Measurements from ENCODE around the gene DRD5.
"Not testable (repeated sequence)": the region's sequence is repeated elsewhere in the genome, so short reads cannot be mapped to it uniquely, and the experiment has no call there.

The DRD5 gene

DNA sequence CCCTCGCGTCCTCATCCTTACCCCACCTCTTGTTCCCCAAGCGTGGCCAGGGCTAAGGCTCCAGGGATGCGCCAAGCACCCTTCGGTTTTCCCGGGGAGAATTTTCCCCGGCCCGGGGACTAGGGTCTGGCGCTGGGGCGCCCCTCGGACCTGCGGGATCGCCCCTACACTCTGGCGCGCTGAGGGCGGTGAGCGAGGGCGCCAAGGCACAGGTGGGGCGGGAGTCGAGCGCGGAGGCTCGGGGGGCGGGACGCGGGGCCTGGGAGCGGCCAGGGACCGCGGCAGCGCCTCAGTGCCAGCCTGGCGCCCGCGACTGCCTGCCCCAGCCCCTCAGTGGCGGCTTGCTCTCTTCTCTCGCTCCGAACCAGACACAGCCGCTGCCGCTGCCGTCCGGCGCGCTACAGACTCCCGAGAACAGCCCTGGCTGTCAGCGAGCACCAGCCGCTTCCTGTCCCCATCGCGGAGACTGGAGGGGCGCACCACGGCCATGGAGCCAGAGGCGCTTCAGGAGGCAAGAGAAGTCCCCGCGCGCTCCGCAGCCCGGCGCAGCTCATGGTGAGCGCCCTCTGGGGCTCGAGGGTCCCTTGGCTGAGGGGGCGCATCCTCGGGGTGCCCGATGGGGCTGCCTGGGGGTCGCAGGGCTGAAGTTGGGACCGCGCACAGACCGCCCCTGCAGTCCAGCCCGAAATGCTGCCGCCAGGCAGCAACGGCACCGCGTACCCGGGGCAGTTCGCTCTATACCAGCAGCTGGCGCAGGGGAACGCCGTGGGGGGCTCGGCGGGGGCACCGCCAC is at the start of gene DRD5:
Gene DRD5 (plus strand): TSS at position 292 of the 793 bp plus-strand sequence. CDS start 396 bp downstream, at position 688.
- DNase-seq (ENCODE audit: low read depth) = no peak

DNA sequence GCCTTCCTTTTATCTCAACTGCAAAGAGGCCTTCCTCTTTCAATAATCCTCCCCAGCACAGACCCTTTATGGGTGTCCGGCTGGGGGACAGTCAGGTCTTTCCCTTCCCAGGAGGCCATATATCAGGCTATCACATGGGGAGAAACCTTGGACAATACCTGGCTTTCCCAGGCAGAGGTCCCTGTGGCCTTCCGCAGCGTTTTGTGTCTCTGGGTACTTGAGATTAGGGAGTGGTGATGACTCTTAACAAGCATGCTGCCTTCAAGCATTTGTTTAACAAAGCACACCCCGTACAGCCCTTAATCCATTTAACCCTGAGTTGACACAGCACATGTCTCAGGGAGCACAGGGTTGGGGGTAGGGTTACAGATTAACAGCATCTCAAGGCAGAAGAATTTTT is 49.2 kb upstream of the DRD5 start:
- not testable (repeated sequence) for DNase-seq (ENCODE audit: low read depth)

DNA sequence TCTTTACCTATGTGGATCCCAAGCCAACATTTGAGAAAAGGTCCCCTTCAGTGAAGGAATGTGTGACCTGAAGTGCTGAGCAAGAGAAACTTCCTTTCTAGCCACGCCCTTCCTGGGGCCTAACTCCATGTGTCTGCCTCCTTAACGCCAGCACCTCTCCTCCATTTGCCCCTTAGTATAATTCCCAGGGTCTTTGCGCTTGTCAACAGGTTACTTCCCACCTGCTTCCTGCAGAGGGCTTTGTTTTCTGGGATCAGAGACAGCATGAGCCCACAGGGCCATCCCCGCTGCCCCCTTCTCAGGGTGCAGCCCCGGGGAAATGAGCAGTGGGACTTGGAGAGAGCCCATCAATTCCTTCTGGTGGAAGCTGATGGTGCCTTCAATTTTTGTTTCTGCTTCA is 45.9 kb upstream of the DRD5 start:
- no peak for DNase-seq (ENCODE audit: low read depth)

DNA sequence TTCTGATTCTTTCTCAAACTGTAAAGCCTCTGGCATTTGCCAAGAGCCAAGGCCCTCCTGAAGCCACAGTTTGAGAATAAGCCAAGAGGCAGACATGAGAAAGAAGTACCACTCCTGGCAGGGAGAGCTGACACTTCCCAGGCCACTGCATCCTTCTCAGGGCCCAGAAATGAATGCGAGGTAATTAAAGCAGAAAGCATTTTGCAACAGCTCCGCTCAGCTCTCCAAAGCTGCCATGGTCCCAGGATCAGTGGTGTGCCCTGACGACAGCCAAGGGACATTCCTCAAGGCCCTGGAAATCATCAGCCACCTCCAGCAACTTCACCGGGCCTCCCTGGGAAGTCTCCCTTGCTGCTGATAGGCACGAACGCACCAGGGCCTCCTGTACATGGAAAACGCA is 44.2 kb upstream of the DRD5 start:
- DNase-seq (ENCODE audit: low read depth) = not testable (repeated sequence)

DNA sequence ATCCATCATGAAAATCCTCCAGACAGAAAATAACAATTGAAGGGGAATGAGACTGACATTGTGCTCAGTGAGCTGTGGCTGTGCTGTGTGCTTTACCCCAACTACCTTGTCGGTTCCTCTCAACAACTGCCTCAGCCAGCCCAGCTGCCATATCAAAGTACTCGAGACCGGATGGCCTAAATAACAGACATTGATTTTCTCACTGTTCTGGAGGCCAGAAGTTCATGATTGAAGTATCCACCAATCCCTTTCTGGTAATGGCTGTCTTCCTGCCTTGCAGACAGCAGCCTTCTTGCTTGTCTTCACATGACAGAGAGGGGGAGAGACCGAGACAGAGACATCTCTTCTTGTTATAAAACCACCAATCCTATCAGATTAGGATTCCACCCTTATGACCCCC is 37.6 kb upstream of the DRD5 start:
- DNase-seq (ENCODE audit: low read depth) = not testable (repeated sequence)

DNA sequence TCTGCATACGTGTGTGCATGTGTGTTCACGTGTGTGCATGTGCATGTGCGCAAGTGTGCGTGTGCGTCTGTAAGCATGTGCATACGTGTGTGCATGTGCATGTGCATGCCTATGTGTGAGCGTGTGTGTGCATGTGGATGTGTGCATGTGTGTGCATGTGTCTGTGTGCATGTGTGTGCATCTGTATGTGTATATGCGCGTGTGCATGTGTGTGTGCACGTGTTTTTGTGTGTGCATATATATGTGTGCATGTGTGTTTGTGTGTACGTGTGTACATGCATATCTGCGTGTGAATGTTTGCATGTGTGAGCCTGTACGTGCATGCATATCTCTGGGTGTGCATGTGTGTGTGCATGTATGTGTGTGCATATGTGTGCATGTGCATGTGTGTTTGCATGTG is 35.7 kb upstream of the DRD5 start:
- no peak for DNase-seq (ENCODE audit: low read depth)

DNA sequence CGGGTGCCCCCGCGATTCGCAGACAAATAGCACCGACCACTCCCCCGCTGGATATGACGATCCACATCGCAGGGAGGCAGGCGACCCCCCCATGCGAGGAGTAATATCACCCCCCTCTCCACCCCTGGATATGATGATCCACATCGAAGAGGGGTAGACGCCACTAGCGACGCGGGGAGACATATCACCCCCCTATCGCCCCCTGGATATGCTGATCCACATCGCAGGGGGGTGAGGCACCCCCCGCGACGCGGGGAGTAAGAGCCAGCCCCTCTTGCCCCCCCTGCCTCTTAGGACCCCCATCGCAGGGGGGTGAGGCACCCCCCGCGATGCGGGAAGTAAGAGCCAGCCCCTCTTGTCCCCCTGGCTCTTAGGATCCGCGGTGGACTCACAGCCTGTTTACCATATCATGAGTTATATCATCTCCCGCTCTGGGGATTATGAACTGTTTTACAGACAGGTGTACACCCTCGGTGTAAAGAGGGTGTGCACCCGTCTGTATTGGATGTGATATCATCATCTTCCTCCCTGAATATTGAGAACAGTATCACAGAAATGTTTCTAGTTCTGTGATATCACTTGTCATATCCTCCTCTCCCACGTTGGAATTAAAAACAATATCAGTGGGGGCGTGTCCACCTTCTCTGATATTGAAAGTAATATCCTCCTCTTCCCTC is 22.7 kb upstream of the DRD5 start:
- no peak for DNase-seq (ENCODE audit: low read depth)

DNA sequence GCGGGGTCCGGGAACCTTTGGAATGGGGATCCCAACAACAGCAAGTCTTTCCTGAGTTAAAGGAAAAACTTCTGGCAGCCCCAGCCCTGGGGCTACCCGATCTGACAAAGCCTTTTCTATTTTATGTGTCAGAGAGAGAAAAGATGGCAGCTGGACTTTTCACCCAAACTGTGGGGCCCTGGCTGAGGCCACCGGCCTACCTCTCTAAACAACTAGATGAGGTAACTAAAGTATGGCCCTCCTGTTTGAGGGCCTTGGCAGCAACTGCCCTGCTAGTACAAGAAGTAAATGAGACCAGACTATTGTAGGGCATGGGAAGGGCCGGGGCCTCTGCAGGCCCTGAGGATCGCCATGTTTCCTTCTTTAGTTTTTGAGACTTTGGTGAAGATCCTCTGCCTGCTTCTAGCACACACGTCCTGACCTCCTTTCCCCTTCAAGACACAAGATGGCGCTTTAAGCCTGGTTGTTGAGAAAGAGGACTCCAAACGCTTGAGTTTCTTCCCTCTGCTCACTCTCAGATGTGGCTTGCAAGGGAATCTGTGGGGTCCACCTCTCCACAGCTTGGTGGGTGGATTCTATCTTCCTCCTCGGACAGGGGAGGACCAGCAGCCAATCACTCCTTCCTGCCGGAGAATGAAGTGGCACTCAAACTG is 18.5 kb upstream of the DRD5 start:
- DNase-seq (ENCODE audit: low read depth) = peak; percentile 5

DNA sequence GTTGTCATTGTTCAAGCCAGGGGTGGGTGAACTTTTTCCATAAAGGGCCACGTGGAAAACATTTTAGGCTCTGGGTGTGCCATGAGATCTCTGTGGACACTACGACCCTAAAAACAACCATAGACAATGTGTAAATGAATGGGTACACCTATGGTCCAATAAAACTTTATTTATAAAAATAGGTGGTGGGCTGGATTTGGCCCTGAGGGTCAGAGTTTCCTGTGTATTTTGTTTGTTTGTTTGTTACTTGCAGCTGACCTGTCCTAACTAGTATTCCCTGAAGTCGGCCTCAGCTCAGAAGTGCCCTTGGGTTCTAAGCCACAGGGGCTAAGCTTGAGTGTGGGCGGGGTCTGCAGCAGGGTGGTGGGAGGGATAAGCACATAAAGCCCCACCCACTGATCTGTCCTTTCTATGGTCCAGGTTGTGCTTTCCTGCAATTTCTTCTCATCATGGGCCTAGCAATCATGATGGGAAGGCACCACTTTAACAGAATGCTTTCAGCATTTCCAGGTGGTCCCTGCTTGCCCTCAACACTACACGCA is 17.2 kb upstream of the DRD5 start:
- DNase-seq (ENCODE audit: low read depth) = no peak

DNA sequence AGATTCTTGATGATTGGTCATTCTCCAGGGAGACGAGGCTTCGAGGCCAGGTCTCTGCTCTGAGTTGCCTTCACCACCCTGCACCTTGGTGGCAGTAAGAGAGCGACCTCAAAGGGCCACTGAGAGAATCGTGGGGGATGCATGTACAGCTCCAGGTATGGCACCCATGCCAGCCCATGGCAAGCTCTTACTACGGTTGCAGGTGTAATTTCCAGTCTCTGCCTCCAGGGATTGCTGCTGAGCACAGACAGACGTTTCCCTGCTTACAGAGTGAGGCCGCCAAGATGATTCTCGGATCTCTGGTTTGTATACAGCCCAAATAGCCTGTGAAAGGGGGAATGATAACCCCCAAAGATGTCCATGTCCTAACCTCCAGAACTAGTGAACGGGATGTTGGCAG is 16.3 kb upstream of the DRD5 start:
- no peak for DNase-seq (ENCODE audit: low read depth)

DNA sequence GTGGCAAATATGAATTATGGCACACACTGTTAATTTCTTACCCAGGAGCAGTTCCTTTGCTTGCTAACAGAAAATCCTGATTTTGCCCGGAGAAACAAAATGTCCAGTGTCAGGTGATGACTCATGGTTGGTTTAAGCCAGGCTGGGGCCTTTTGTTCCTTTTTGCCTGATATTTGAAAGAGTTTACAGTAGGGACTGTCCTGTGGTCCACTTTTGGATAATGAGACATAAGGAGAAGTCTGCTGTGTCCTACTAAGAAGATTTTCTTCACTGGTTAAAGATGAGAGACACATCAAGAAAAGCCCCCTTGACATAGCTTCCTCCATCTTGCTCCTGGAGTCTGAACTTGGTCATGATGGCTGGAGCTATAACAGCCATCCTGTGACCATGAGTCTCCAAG is 12.1 kb upstream of the DRD5 start:
- DNase-seq (ENCODE audit: low read depth) = no peak

DNA sequence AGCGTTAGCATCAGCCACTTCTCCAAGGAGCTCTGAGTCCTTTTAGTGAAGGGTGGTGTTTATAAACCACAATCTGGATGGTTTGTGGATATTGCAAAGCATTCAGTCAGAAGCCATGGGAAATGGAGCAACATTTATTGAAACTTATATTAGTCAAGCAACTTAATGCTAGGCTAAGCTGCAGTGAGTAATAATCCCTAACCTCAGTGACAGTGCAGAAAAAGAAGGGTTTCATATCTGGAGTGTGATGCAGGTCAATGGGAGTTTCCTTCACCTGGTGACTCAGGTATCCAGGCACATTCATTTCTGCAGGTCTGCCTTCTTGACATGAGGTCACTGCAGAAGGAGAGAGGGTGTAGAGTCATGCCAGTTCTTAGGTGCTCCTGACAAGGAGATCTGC is 10.4 kb upstream of the DRD5 start:
- no peak for DNase-seq (ENCODE audit: low read depth)

DNA sequence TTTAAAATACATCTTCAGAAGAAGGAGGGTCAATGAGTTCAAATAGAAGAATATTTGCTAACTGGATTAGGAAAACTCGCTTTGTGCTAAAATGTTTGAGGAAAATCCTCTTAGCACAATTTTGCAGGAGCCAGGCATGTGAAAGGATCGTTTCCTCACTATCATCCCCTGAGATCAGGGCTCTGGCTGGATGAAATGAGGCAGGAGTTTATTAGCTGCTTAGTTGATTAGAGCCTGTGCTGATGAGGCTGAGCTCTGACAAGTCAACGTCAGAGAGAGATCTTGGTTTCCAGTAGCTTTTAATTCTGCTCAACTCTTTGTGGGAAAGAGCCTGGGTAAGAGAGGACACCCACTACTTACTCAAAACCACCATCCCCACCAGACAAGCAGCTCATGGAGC is 8.0 kb upstream of the DRD5 start:
- DNase-seq (ENCODE audit: low read depth) = no peak

DNA sequence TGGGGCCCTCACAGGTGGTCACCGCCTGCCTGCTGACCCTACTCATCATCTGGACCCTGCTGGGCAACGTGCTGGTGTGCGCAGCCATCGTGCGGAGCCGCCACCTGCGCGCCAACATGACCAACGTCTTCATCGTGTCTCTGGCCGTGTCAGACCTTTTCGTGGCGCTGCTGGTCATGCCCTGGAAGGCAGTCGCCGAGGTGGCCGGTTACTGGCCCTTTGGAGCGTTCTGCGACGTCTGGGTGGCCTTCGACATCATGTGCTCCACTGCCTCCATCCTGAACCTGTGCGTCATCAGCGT is 652 bp downstream of the DRD5 start:
- DNase-seq (ENCODE audit: low read depth) = no peak

DNA sequence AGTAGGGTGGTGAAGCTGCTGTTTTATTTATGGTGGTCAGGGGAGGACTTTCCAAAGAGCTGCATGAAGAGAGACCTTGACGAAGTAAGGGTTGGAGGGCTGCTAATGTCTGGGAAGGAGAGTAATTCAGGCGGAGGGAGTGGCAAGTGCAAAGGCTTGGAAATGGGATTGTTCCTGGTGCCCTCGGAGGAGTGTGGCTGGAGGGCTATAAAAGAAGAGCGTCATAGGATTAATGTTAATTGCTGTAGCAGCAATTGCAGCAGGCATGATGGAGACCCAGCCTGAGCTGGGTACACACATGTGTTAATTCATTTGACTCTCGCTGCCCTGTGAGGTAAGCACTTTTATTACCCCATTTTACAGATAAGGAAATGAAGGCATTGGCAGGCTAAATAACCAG is 4.5 kb downstream of the DRD5 start:
- not testable (repeated sequence) for DNase-seq (ENCODE audit: low read depth)

DNA sequence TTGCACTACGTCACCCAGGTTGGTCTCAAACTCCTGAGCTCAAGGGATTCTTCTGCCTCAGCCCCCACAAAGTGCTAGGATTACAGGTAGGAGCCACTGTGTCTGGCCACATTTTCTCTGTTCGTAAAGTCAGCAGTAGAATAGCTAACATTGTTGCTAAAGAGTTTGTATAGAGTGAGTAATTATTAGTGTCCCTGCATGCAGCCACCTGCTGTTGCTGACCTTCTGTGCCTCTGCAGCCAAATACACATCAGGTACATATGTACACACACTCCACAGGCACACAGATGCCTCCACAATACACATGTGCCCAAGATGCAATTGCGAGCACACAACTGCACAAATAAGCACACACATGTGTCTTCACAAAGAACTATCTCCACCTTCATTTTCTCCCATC is 10.9 kb downstream of the DRD5 start:
- no peak for DNase-seq (ENCODE audit: low read depth)

DNA sequence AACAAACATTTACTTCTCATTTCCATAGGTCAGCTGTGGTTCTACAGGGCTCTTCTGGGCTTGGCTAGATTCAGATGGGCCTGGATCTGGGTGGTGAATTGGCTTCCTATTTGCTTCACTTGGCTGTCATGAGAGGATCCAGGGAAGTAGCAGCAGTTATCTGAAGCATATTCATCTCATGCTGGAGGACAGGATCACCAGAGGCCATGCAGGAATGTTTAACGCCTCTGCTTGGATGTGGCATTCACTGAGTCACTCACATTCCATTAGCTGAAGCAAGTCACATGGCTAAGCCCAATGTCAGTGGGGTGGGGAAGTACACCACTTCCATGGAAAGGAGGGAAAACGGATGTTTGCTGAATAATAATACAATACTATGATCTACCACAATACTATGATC is 15.2 kb downstream of the DRD5 start:
- DNase-seq (ENCODE audit: low read depth) = not testable (repeated sequence)

DNA sequence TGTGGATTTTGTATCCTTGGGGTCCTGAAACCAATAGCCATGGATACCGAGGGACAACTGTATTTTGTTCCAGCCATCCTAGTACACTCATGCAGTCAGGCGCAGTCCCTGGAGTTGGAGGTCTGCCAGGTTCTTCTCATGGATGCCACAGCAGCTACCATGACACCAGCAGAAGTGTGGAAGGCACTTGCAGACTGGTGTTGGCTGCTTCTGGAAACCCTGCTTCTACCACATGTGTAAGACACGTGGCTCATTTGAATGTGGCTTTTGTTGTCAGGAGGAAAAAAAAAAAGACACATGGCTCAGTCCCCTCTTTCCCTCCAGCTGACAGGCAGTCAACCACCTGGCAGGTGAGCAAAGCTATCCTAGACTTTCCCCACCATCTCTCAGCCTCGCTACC is 19.4 kb downstream of the DRD5 start:
- DNase-seq (ENCODE audit: low read depth) = no peak

DNA sequence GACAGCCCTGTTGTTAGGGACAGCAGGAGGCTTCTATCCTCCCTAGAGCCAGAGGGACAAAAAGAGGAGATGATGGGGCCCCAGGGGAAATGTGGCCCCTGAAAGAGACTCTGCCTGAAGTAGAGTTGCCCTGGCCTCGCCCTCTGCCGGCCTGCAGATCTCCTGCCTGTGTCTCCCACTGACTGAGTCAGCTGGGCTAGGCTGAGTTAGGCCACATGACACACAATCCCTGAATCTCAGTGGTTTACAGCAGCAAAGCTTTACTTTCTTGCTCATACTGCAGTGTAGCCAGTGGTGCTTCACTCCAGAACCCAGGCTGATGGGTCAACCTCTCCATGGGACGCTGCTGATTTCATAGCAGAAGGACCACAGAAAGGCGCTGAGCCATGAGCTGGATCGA is 23.5 kb downstream of the DRD5 start:
- no peak for DNase-seq (ENCODE audit: low read depth)

DNA sequence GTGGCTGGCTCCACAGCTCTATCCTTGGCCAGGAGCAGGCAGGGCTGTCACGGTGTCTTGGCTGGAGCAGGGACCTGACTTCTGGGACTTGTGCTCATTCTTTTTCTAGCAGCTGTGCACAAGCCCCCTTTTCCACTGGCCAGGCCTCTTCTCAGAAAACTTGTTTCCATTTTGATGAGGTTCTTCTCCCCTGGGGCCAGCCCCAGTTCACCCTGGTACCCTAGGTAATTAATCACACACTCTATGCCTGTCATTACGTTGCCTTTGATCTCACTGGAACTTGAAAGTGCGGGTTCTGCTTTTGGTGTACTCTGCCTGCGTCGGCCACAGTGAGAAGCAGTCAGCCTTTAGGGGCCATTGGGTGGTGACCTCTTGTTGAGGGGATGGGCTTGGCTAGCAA is 26.6 kb downstream of the DRD5 start:
- DNase-seq (ENCODE audit: low read depth) = no peak

DNA sequence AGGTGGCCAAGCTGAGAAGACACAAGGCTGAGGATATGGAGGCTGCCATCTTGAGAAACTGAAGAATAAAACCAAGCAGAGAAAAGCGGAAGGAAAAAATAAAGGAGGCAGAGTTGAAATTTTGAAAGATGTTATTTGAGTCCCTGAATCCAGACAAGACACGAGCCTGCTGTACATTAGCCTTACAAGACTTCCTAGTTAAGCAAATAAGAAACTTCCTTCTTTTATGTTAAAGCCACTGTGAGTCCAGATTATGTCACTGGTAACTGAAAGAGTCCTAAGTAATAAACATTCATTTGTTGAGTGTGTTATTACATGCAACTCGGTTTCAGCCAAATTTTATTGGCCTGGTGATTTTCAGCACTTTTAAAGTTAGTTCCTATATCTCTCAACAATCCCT is 30.4 kb downstream of the DRD5 start:
- no peak for DNase-seq (ENCODE audit: low read depth)

DNA sequence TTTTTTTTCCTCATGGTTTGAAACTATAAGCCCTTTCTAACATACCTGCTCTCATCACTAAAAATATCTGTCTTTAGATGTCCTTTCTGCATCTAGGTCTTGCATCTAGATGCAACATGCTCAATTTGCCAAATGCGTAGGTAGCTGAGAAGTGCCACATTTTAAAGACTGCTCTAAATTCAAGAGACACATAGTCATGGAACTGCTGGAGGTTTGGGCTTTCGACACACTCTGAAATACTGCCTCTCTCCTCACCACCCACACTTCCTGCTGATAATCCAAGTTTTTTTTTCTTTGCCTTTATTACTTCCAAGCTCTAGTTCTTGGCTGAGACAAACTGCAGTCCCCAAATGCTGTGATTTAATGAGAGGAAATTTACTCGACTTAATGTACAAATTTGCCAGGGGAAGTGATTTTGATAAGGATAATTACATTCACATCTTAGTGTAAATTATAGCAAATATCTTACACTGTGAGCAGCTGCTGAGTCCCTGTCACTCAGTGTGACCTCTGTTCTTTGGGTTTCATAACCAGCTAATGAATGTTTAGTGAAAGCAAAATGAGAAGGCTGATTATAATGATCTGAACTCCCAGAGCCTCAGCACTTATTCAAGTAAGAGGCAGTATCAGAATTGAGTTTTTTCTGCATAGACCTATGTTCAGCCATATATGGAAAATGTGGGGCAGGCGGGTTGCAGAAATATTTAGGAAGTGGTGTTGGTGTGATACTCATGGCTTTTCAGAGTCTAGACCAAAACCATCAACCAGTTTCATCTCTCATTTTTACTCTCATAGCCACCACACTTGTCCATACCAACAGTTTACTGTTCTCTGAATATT is 31.3 kb downstream of the DRD5 start:
- DNase-seq (ENCODE audit: low read depth) = no peak
